EH (cell line): ENCODE measurements around the gene MT2A.
A peak's percentile ranks its signal among the peaks of the same experiment; 100 is the strongest.
"Not testable (repeated sequence)": the region's sequence is repeated elsewhere in the genome, so short reads cannot be mapped to it uniquely, and the experiment has no call there.

Experiments
- DNase-seq: peaks from one replicate; pipeline ENCODE4 v3.0.0-alpha.2; 2015; ENCODE audit warnings: low read depth

Gene MT2A

DNA sequence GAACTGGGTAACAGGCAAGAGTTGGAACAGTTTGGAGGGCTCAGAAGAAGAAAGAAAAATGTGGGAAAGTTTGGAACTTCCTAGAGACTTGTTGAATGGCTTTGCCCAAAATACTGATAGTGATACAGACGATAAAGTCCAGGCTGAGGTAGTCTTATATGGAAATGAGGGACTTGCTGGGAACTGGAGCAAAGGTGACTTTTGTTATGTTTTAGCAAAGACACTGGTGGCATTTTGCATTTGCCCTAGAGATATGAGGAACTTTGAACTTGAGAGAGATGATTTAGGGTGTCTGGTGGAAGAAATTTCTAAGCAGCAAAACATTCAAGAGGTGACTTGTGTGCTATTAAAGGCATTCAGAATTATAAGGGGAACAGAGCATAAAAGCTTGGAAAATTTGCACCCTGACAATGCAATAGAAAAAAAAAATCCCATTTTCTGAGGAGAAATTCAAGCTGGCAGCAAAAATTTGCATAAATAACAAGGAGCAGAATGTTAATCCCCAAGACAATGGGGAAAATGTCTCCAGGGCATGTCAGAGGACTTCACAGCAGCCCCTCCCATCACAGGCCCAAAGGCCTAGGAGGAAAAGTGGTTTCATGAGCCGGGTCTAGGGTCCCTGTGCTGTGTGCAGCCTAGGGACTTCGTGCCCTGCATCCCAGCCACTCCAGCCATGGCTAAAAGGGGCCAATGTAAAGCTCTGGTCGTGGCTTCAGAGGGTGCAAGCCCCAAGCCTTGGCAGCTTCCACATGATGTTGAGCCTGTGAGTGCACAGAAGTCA is 13.5 kb downstream of the MT2A start:
- DNase-seq = not testable (repeated sequence)

- not testable (repeated sequence) for DNase-seq
Measured at GRCh38 chr16:56623184-56623583, 14.8 kb downstream of the MT2A start.

- no peak for DNase-seq
Measured at GRCh38 chr16:56623637-56624036, 15.3 kb downstream of the MT2A start.

DNA sequence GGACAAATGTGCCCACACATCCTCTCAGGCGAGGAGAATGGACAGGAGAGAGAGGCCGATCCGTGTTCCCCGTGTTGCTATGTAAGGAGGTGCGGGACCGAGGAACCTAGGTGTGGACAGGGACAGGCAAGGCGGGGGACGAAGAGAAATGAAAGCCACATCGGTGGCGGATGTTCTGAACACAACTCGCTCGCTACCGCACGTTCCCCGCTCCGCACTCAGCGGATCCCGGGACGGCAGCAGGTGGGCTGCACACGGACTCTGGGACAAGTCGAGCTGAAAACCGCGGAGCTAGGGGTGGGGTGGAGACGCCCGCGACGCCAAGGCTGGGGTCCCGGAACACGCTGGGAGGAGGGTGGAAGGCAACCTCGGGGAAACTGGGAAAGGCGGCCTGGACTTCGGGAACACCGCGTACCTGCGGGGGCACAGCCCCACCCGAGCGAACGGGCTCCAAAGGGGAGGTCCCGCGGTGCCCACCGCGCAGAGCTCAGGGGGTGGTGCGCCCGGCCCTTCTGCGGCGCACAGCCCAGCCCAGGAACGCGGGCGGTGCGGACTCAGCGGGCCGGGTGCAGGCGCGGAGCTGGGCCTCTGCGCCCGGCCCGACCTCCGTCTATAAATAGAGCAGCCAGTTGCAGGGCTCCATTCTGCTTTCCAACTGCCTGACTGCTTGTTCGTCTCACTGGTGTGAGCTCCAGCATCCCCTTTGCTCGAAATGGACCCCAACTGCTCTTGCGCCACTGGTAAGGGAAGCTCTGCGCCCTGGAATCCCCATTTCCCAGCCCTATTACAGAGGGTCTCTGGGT is 17.0 kb downstream of the MT2A start, which contains the start of gene MT1E:
TSS of gene MT1E (plus strand) at position 642 of the 803 bp plus-strand sequence. CDS start at position 713, 71 bp downstream.
- DNase-seq = peak; percentile 88

DNA sequence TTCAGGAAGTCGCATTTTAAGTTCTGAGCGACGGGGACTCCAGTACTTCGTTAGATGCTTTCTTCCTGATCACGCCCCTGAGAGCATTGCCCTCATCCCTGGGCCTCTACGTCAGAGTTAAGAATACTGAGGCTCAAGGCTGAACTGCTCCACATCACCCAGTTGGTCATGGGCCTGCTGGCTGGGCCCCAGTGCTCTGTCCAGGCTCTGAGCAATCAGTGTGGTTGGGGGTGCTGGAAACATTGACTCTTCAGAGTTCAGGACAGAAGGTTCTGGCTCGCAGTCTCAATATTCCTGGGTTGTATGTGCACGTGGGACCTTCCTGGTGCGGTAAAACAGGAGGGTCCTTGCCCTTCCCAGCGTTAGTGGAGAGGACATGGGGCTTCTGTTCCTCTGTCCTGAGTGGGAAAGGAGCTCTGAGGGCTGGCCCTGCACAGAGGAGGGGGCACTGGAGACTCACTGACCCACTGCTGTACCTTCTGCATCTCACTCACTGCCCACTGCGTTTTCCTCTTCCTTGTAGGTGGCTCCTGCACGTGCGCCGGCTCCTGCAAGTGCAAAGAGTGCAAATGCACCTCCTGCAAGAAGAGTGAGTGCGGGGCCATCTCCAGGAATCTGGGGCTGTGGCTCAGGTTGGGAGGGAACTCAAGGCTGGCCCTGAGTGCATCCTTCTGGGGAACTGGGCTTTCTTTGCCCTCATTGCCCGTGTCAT is 17.7 kb downstream of the MT2A start:
- peak; percentile 76 for DNase-seq

GRCh38 chr16:56626685-56627084 is 18.3 kb downstream of the MT2A start:
- no peak for DNase-seq

- peak; percentile 16 for DNase-seq
Measured at GRCh38 chr16:56628486-56629350, 20.3 kb downstream of the MT2A start.

DNA sequence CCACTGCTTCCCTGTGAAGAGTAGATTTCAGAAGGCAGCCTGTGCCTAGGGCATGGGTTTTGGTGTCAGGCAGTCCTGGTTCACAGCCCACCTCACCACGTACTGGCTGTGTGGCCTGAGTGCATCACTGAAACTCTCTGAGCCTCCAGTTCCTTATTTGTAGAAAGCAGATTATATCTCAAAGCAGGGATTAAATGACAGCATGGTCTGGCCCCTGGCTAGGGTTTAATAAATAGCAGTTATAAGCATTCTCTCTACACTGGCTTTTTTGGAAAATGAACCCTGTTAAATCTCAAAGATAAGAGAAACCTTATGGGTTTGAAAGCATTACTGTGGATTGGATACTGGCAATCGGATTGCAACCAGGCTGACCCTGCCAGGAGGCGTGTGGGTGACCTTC is 21.1 kb downstream of the MT2A start:
- no peak for DNase-seq

- DNase-seq = no peak
Measured at GRCh38 chr16:56630134-56630533, 21.8 kb downstream of the MT2A start.

- DNase-seq = no peak
Measured at GRCh38 chr16:56631197-56631596, 22.8 kb downstream of the MT2A start.

DNA sequence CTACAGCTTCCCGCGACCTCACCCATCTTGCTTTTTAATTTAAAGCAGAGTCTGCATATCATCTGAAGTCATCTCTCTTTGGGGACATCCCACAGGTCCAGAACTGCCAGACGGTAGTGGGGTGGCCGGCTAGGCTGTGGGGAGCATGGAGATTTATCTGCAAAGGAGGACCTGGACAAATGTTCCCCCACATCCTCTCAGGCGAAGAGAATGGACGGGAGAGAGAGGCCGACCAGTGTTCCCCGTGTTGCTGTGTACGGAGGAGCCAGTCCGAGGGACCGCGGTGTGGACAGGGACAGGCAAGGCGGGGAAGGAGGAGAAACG is 23.4 kb downstream of the MT2A start:
- peak; percentile 19 for DNase-seq

- peak; percentile 22 for DNase-seq
Measured at GRCh38 chr16:56632156-56632847, 23.9 kb downstream of the MT2A start, which contains the start of gene MT1M. Gene MT1M (plus strand): TSS chr16:56632659. CDS start chr16:56632732, 73 bp downstream.

DNA sequence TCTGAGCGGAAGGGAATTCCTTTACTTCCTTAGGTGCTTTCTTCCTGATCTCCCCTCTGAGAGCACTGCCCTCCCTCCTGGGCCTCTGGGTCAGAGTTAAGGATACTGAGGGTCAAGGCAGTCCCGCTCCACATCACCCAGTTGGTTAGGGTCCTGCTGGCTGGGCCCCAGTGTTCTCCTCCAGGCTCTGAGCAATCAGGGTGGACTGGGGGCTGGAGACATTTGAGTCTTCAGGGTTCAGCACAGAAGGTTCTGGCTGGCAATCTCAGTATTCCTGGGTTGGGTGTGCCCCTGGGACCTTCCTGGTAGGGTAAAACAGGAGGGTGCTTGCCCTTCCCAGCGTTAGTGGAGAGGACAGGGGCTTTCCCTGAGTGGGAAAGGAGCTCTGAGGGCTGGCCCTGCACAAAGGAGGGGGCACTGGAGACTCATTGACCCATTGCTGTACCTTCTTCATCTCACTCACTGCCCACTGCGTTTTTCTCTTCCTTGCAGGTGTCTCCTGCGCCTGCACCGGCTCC is 24.5 kb downstream of the MT2A start:
- no peak for DNase-seq

DNA sequence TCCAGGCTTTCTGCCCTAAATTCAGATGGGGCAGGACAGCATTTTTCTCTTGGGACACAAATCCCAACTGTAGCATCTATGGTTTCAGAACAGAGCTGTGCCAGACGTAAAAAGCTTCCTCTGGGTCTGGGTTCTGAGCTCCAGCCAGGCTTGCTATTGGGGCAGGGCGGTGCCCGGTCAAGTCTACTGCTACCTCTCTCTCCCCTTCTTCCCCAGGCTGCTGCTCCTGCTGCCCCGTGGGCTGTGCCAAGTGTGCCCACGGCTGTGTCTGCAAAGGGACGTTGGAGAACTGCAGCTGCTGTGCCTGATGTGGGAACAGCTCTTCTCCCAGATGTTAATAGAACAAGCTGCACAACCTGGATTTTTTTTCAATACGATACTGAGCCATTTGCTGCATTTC is 25.2 kb downstream of the MT2A start:
- DNase-seq = no peak

DNA sequence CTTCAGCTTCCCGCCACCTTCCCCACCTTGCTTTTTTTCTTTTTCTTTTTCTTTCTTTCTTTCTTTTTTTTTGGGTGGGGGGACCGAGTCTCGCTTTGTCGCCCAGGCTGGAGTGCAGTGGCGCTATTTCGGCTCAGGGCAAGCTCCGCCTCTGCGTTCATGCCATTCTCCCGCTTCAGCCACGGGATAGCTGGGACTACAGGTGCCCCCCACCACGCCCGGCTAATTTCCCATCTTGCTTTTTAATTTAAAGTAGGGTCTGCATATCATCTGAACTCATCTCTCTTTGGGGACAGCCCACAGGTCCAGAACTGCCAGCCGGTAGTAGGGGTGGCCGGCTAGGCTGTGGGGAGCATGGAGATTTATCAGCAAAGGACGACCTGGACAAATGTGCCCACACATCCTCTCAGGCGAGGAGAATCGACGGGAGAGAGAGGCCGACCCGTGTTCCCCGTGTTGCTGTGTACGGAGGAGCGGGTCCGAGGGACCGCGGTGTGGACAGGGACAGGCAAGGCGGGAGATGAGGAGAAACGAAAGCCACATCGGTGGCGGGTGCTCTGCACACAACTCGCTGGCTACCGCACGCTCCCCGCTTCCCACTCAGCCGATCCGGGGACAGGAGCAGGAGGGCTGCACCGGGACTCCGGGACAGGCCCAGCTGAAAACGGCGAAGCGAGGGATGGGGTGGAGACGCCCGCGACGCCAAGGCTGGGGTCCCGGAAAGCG is 26.5 kb downstream of the MT2A start:
- DNase-seq = no peak

DNA sequence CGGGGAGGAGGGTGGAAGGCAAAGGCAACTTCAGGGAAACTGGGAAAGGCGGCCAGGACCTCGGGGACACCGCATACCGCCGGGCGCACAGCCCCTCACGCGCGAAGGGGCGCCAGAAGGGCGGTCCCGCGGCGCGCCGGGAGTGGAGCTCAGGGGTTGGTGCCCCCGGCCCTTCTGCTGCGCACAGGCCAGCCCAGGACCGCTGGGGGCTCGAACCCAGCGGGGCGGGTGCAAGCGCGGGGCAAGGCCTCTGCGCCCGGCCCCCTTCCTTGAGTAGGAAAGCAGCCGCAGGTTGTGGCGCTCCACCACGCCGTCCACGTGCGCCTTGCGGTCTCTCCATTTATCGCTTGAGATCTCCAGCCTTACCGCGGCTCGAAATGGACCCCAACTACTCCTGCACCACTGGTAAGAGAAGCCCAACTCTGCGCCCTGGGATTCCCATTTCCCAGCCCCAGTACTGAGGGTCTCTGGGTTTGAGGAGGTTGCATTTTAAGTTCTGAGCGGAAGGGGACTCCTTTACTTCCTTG is 27.1 kb downstream of the MT2A start:
- no peak for DNase-seq

- DNase-seq = no peak
Measured at GRCh38 chr16:56636616-56637413, 28.4 kb downstream of the MT2A start.

- peak; percentile 57 for DNase-seq
Measured at GRCh38 chr16:56637814-56638750, 29.7 kb downstream of the MT2A start, which contains the start of gene MT1A. Gene MT1A (plus strand): TSS chr16:56638666. CDS start chr16:56638739, 73 bp downstream.
